ENCODE results near the gene MAGI1. TPM values are rescaled to one million over a fixed set of nuclear protein-coding genes. Genes with fewer than 3 reads are reported as not detected.

The MAGI1 gene
- total RNA-seq, 1 experiment from 2014 or later, result 58.2 TPM

DNA sequence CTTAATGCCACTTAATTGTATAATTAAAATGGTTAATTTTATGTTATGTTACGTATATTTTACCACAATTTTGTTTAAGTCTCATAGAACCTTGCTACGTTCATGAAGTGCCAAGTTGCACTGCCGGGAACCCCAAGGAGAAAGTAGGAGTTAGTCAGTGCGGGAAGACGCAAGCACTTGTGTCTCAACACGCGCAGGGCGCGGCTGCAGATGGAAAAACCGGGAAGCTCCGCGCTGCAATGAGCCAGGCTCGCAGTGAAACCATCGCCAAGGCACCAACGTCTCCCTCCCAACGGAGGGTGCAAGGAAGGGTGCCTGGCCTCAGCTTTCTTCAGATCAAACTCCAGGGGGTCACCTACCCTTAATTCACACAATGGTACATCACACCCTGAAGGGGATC lies 21.6 kb downstream of the MAGI1 start (continued):
- TF ChIP-seq ELF4 (CRISPR knock-in tag; IDR thresholded peaks at IDR 0.05; ENCODE audit: low read depth) (no peak), FOXP1 (CRISPR knock-in tag; IDR thresholded peaks at IDR 0.05; ENCODE audit: borderline replicate concordance) (no peak), ZNF281 (CRISPR knock-in tag; IDR thresholded peaks at IDR 0.05) (no peak), PRDM15 (CRISPR knock-in tag; IDR thresholded peaks at IDR 0.05) (no peak)
- TF ChIP-seq, protein P1, sequence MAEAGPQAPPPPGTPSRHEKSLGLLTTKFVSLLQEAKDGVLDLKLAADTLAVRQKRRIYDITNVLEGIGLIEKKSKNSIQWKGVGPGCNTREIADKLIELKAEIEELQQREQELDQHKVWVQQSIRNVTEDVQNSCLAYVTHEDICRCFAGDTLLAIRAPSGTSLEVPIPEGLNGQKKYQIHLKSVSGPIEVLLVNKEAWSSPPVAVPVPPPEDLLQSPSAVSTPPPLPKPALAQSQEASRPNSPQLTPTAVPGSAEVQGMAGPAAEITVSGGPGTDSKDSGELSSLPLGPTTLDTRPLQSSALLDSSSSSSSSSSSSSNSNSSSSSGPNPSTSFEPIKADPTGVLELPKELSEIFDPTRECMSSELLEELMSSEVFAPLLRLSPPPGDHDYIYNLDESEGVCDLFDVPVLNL (CRISPR knock-in tag; IDR thresholded peaks at IDR 0.05; ENCODE audit: borderline replicate concordance, low read depth), result no peak

DNA sequence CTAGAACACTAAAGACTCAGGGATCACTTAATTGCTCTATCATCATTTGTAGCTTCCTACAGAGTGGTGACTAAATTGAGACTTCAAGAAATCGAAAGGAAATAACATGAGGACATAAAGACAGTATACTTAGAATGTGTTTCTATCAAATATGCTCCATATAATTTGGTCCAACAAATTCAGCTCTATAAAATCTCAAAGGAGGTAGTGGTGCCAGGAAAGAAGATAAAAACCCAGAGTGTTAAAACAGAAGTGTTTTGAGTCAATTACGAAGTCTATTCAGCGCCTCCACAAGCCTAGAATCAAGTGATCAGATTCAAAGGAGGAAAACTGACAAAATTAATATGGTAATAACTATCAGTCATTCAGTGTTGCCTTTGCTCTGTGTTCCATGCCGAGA lies 22.9 kb downstream of the MAGI1 start:
- Mint-ChIP-seq H3K4me3 (no peak overlapping the region), H3K9me3 (no peaks in the 10 kb centered on the region), H3K27ac (no peak overlapping the region), H3K27me3 (ENCODE audit: low read depth) (no peaks in the 10 kb centered on the region), H3K36me3 (no peaks in the 10 kb centered on the region), H3K4me1 (peaks cover 67% of the 10 kb centered on the region)
- TF ChIP-seq CREB1 (CRISPR knock-in tag; IDR thresholded peaks at IDR 0.05) (no peak), ZNF423 (CRISPR knock-in tag; IDR thresholded peaks at IDR 0.05) (no peak), ATF2 (CRISPR knock-in tag; IDR thresholded peaks at IDR 0.05; ENCODE audit: borderline replicate concordance, low read depth) (no peak), CTCF (IDR thresholded peaks at IDR 0.05) (no peak), GABPB1 (CRISPR knock-in tag; IDR thresholded peaks at IDR 0.05) (no peak), KAT7 (CRISPR knock-in tag; IDR thresholded peaks at IDR 0.05; ENCODE audit: borderline replicate concordance) (no peak), ELF4 (CRISPR knock-in tag; IDR thresholded peaks at IDR 0.05; ENCODE audit: low read depth) (no peak), ETV6 (CRISPR knock-in tag; IDR thresholded peaks at IDR 0.05) (no peak), PREB (CRISPR knock-in tag; IDR thresholded peaks at IDR 0.05; ENCODE audit: borderline replicate concordance) (no peak), PRRX2 (CRISPR knock-in tag; IDR thresholded peaks at IDR 0.05) (no peak), TEAD1 (CRISPR knock-in tag; IDR thresholded peaks at IDR 0.05) (no peak), ZNF138 (CRISPR knock-in tag; conservative IDR thresholded peaks at IDR 0.05) (no peak), ZMAT4 (CRISPR knock-in tag; IDR thresholded peaks at IDR 0.05) (no peak), ARID4B (CRISPR knock-in tag; IDR thresholded peaks at IDR 0.05; ENCODE audit: borderline replicate concordance) (no peak), MYBL2 (CRISPR knock-in tag; IDR thresholded peaks at IDR 0.05) (no peak), RORB (CRISPR knock-in tag; IDR thresholded peaks at IDR 0.05) (no peak)
- DNase-seq (ENCODE audit: low spot score) (no peak), ATAC-seq (no peak)
- CTCF ChIA-PET, result no interaction called here
- POLR2A ChIA-PET, result interaction anchor here (0.6 kb wide), 2 partner anchors 8 to 26 kb away, joined by 3 to 8 read pairs; no protein-coding TSS in a partner anchor

All from WTC11 (cell line).